ENCODE results near the gene MACROH2A1.

Gene MACROH2A1

GRCh38 chr5:135435467-135436330 is 36.7 kb upstream of the MACROH2A1 start:
- DNase-seq = no peak

GRCh38 chr5:135434591-135435466 is 35.8 kb upstream of the MACROH2A1 start:
- DNase-seq = no peak

GRCh38 chr5:135433681-135434426 is 34.8 kb upstream of the MACROH2A1 start:
- no peak for DNase-seq

- no peak for DNase-seq
These were observed 33.1 kb upstream of the MACROH2A1 start for GRCh38 chr5:135432113-135432512.

GRCh38 chr5:135430135-135430437 is 31.1 kb upstream of the MACROH2A1 start:
- DNase-seq = no peak

GRCh38 chr5:135429301-135430134 is 30.5 kb upstream of the MACROH2A1 start:
- DNase-seq = no peak

GRCh38 chr5:135428586-135428985 is 29.6 kb upstream of the MACROH2A1 start:
- DNase-seq = no peak

- no peak for DNase-seq
These were observed 27.4 kb upstream of the MACROH2A1 start for GRCh38 chr5:135426102-135427082.

GRCh38 chr5:135425641-135426040 is 26.6 kb upstream of the MACROH2A1 start:
- DNase-seq = no peak

- no peak for DNase-seq
These were observed 24.8 kb upstream of the MACROH2A1 start for GRCh38 chr5:135423846-135424168.

- no peak for DNase-seq
These were observed 24.3 kb upstream of the MACROH2A1 start for GRCh38 chr5:135423146-135423845.

GRCh38 chr5:135422419-135422818 is 23.4 kb upstream of the MACROH2A1 start:
- DNase-seq = no peak

- no peak for DNase-seq
These were observed 18.1 kb upstream of the MACROH2A1 start for GRCh38 chr5:135417083-135417482.

- DNase-seq = no peak
These were observed 6.1 kb upstream of the MACROH2A1 start for GRCh38 chr5:135405082-135405481.

GRCh38 chr5:135402031-135402430 is 3.0 kb upstream of the MACROH2A1 start:
- DNase-seq = no peak

- DNase-seq = no peak
These were observed 1.8 kb upstream of the MACROH2A1 start for GRCh38 chr5:135400866-135401265.

- no peak for DNase-seq
These were observed 937 bp upstream of the MACROH2A1 start for GRCh38 chr5:135399794-135400542.

- DNase-seq = peak; percentile 34 to 40
These were observed 724 bp downstream of the MACROH2A1 start for GRCh38 chr5:135398160-135398854.

- no peak for DNase-seq
These were observed 1.9 kb downstream of the MACROH2A1 start for GRCh38 chr5:135397084-135397483.

Measured in stimulated activated CD4-positive, alpha-beta T cell treated with anti-CD3 and anti-CD28 coated beads, Interleukin-4, amount 100 ng/mL, for 4 hours (primary cell).